Upper lobe of left lung (tissue), 4 donors: Measurements from ENCODE around the gene CAPN9.

Source experiments
- CTCF ChIP-seq, 6 experiments: fragments of 450-650 bp in 4 of 6; fragments of 200-600 bp in 2 of 6; sonication (generic) in 2 of 6; IDR thresholded peaks; one replicate each; pipeline ENCODE4 v1.5.1; 2016 to 2019; ENCODE audit warnings: antibody characterized with exemption in 6 of 6
- EP300 ChIP-seq, 4 donors: sonication (generic); formaldehyde crosslinking; IDR thresholded peaks; one replicate each; pipeline ENCODE4 v1.5.1; 2017; ENCODE audit warnings: antibody characterized with exemption in 4 of 4, control low read depth in 2 of 4
- POLR2A ChIP-seq, 4 donors: fragments of 450-650 bp; IDR thresholded peaks; one replicate each; pipeline ENCODE4 v1.5.1; 2016 to 2017; ENCODE audit warnings: antibody characterized with exemption in 4 of 4, mild to moderate bottlenecking in 2 of 4

- no peak for TF ChIP-seq CTCF (IDR thresholded peaks at IDR 0.05)
- TF ChIP-seq POLR2A (IDR thresholded peaks at IDR 0.05) = no peak
- no peak for TF ChIP-seq EP300 (IDR thresholded peaks at IDR 0.05)
These were observed 80.6 kb downstream of the CAPN9 start for GRCh38 chr1:230827801-230828200.
